NB4 (cell line): ENCODE results near the gene ARHGAP30.

Experiments
- DNase-seq: peaks from one replicate; pipeline ENCODE4 v3.0.0; 2010; ENCODE audit warnings: low read depth
- H3K4me3 ChIP-seq: one replicate; pipeline ENCODE4 v1.5.1; 2011; ENCODE audit warnings: mild to moderate bottlenecking, low read depth, low read length, moderate library complexity
- MAX ChIP-seq: IDR thresholded peaks from 2 replicates; pipeline ENCODE4 v1.6.1; 2011; ENCODE audit warnings: low read depth, low read length
- MYC ChIP-seq: IDR thresholded peaks from 2 replicates; pipeline ENCODE4 v1.6.1; 2011; ENCODE audit warnings: low read depth, low read length
- POLR2A ChIP-seq: IDR thresholded peaks from 2 replicates; pipeline ENCODE4 v1.6.1; 2011; ENCODE audit warnings: mild to moderate bottlenecking; ENCODE audit not compliant: insufficient read length; ENCODE audit errors: extremely low read depth
- TF ChIP-seq, protein P1 (sequence below): IDR thresholded peaks from one replicate; pipeline ENCODE4 v1.5.1; 2012; ENCODE audit warnings: low read depth, low read length

ARHGAP30 gene

DNA sequence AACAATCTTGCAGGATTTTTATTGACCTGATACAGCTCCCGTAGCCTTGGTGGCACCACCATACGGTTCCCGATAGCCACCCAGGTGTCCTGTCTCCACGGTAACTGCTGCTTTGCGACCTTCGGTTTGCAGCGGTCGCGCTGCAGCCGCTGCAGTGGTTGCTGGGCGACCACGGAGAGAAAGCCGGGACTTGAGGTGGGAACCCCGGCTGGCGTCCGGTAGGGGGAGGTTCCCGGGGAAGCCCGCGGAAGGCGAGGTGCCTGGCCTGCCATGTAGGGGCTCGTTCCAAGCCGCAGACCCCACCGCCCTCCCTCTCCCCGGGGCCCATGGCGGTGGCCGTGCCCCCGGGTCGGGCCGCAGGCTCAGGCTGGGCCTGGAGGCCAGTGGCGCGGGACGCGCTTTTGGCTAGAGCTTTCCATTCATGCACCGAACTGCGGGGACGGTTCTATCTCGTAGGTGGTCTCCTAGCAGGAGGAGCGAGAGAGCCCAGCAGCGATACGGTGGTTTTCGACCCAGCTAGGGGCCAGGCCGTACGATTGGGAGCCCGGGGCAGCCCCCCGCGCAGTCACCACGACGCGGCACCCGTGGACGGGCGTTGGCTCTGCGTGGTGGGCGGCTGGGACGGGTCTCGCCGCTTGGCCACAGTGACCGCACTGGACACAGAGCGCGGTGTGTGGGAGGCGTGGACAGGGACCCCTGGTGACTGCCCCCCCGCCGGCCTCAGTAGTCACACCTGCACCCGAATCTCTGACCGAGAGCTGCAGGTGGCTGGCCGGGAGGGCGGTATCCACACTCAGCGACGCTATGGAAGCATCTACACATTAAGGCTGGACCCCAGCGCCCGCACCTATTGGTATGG is 28.7 kb upstream of the ARHGAP30 start, which contains the start of gene KLHDC9:
Gene KLHDC9 (plus strand): TSS at position 152 of the 859 bp plus-strand sequence. CDS start 175 bp downstream, at position 327.
- no peak for DNase-seq
- TF ChIP-seq MYC (no peak), MAX (no peak), POLR2A (no peak)
- TF ChIP-seq, protein P1, sequence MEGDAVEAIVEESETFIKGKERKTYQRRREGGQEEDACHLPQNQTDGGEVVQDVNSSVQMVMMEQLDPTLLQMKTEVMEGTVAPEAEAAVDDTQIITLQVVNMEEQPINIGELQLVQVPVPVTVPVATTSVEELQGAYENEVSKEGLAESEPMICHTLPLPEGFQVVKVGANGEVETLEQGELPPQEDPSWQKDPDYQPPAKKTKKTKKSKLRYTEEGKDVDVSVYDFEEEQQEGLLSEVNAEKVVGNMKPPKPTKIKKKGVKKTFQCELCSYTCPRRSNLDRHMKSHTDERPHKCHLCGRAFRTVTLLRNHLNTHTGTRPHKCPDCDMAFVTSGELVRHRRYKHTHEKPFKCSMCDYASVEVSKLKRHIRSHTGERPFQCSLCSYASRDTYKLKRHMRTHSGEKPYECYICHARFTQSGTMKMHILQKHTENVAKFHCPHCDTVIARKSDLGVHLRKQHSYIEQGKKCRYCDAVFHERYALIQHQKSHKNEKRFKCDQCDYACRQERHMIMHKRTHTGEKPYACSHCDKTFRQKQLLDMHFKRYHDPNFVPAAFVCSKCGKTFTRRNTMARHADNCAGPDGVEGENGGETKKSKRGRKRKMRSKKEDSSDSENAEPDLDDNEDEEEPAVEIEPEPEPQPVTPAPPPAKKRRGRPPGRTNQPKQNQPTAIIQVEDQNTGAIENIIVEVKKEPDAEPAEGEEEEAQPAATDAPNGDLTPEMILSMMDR, result no peak
- H3K4me3 ChIP-seq, result no peak within 1 kb of the TSS

DNA sequence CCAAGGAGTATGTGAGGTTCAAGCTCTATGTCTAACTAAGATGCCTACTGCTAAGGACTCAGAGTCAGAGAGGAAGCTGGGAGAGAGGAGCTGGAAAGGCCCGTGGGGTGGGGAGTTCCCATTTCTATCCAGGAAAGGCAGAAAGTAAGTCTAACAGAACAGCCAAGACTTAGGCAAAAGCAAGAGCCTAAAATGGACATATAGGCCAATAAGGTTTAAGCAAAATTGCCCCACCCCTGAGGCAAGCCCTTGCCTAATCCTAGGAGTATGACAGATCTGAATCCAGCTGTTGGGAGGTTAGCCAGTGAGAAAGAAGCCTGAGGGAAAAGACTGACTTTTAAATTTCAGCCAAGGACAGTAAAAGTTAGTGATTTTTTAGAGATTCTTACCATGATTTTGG is 26.8 kb upstream of the ARHGAP30 start:
- TF ChIP-seq MYC (no peak), MAX (no peak), POLR2A (no peak)
- TF ChIP-seq, protein P1, result no peak
- no peak for DNase-seq
- H3K4me3 ChIP-seq, result no peak overlapping the region

- TF ChIP-seq MAX (no peak), POLR2A (no peak), MYC (no peak)
- TF ChIP-seq, protein P1, result no peak
- DNase-seq, result no peak
- no peak overlapping the region for H3K4me3 ChIP-seq
Measured at GRCh38 chr1:161096015-161096414, 26.3 kb upstream of the ARHGAP30 start.

DNA sequence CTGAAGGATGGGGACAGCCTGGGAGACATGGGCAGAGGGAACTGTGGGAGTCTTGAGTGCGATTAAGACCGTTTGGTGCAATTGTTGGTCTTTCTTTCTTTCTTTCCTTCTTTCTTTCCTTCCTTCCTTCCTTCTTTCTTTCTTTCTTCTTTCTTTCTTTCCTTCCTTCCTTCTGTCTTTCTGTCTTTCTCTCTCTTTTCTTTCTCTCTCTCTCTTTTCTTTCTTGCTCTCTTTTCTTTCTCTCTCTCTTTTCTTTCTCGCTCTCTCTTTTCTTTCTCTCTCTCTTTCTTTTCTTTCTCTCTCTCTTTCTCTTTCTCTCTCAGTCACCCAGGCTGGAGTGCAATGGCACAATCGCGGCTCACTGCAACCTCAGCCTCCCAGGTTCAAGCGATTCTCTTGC is 25.5 kb upstream of the ARHGAP30 start:
- TF ChIP-seq MYC (no peak), POLR2A (no peak)
- TF ChIP-seq, protein P1, result no peak
- no peak overlapping the region for H3K4me3 ChIP-seq
- DNase-seq, result no peak

DNA sequence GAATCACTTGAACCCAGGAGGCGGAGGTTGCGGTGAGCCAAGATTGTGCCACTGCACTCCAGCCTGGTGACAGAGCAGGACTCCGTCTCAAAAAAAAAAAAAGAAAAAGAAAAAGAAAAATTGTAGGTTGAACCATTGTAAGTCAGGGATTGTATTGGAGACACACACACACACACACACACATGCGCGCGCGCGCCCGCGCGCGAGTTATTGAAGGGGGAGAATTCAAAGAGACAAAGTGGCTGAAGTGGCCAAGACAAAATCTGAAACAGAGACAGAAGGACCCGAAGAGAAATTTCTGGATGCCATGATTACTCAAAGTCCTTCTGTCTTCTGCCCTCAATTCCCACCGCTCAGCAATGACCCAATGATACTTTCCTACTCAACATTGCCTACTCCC is 24.8 kb upstream of the ARHGAP30 start:
- TF ChIP-seq MYC (no peak), POLR2A (no peak), MAX (no peak)
- TF ChIP-seq, protein P1, result no peak
- no peak for DNase-seq
- H3K4me3 ChIP-seq, result no peak overlapping the region
